GM12878 (cell line): ENCODE measurements around the gene CAMTA1.

Experiments
- HCFC1 ChIP-seq: fragments of 150-350 bp; IDR thresholded peaks from 2 replicates; pipeline ENCODE4 v1.6.1; 2014; ENCODE audit warnings: low read length
- POLR2A ChIP-seq: IDR thresholded peaks from 2 replicates; pipeline ENCODE4 v1.6.1; 2011; ENCODE audit warnings: low read depth, mild to moderate bottlenecking, low read length
- RAD21 ChIP-seq: IDR thresholded peaks from 2 replicates; pipeline ENCODE4 v1.6.1; 2011; ENCODE audit warnings: mild to moderate bottlenecking, low read depth, low read length, moderate library complexity; ENCODE audit not compliant: insufficient read depth
- SMC3 ChIP-seq: IDR thresholded peaks from 2 replicates; pipeline ENCODE4 v1.6.1; 2011; ENCODE audit warnings: low read length, improper control_type of control experiment, borderline replicate concordance
- ZNF274 ChIP-seq: IDR thresholded peaks from one replicate; pipeline ENCODE4 v1.8.0; 2011; ENCODE audit not compliant: insufficient read length, insufficient read depth
- TF ChIP-seq, protein P1 (sequence below): IDR thresholded peaks from 2 replicates; pipeline ENCODE4 v1.6.1; 2012; ENCODE audit warnings: low read depth, low read length, improper control_type of control experiment
- TF ChIP-seq, protein P2 (sequence below), 3 experiments: IDR thresholded peaks in 2 of 3; conservative IDR thresholded peaks in 1 of 3; 2 replicates each; pipeline ENCODE4 v1.5.1; 2011; ENCODE audit warnings: low read depth in 3 of 3, low read length in 3 of 3, mild to moderate bottlenecking in 3 of 3, control low read depth in 2 of 3, moderate library complexity in 2 of 3, inconsistent platforms in 1 of 3, mixed read lengths in 1 of 3; ENCODE audit not compliant: control insufficient read depth in 2 of 3, insufficient read depth in 1 of 3; ENCODE audit errors: extremely low read depth in 1 of 3
- TF ChIP-seq, protein P3 (sequence below): IDR thresholded peaks from 2 replicates; pipeline ENCODE4 v1.6.1; 2011; ENCODE audit warnings: low read depth, low read length, improper control_type of control experiment, borderline replicate concordance
- TF ChIP-seq, protein P4 (sequence below): IDR thresholded peaks from 2 replicates; pipeline ENCODE4 v1.6.1; 2012; ENCODE audit warnings: low read depth, low read length, improper control_type of control experiment
- TF ChIP-seq, protein P5 (sequence below): IDR thresholded peaks from 2 replicates; pipeline ENCODE4 v1.6.1; 2012; ENCODE audit warnings: improper control_type of control experiment, low read depth, low read length; ENCODE audit not compliant: insufficient replicate concordance

DNA sequence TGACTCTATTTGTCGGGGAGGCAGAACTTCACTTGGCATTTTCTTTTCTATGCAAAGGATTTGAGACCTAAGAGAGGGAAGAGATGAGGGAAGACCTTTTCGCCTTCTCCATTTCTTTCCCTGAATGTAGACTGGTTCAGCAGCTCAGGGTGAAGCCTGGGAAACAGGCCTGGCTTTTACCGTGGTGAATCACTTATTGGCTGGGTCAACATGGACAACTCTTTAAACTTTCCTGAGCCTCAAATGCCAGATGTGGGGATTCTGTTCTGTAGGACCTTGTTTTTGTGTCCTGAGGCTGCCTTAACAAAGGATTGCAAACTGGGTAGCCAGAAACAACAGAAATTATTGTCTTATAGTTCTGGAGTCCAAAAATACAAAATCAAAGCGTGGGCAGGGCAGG, 530.1 kb downstream of the CAMTA1 start:
- no peak for TF ChIP-seq SMC3
- TF ChIP-seq, protein P1, sequence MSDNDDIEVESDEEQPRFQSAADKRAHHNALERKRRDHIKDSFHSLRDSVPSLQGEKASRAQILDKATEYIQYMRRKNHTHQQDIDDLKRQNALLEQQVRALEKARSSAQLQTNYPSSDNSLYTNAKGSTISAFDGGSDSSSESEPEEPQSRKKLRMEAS = no peak
- TF ChIP-seq, protein P2, sequence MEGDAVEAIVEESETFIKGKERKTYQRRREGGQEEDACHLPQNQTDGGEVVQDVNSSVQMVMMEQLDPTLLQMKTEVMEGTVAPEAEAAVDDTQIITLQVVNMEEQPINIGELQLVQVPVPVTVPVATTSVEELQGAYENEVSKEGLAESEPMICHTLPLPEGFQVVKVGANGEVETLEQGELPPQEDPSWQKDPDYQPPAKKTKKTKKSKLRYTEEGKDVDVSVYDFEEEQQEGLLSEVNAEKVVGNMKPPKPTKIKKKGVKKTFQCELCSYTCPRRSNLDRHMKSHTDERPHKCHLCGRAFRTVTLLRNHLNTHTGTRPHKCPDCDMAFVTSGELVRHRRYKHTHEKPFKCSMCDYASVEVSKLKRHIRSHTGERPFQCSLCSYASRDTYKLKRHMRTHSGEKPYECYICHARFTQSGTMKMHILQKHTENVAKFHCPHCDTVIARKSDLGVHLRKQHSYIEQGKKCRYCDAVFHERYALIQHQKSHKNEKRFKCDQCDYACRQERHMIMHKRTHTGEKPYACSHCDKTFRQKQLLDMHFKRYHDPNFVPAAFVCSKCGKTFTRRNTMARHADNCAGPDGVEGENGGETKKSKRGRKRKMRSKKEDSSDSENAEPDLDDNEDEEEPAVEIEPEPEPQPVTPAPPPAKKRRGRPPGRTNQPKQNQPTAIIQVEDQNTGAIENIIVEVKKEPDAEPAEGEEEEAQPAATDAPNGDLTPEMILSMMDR (IDR thresholded peaks at IDR 0.05 in 2 of 3, conservative IDR thresholded peaks at IDR 0.05 in 1 of 3; ENCODE audit: control insufficient read depth in 2 of 3, extremely low read depth in 1 of 3, insufficient read depth in 1 of 3, low read depth in 3 of 3, low read length in 3 of 3) = no peak
- TF ChIP-seq ZNF274 = no peak
- TF ChIP-seq, protein P3, sequence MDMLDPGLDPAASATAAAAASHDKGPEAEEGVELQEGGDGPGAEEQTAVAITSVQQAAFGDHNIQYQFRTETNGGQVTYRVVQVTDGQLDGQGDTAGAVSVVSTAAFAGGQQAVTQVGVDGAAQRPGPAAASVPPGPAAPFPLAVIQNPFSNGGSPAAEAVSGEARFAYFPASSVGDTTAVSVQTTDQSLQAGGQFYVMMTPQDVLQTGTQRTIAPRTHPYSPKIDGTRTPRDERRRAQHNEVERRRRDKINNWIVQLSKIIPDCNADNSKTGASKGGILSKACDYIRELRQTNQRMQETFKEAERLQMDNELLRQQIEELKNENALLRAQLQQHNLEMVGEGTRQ = no peak
- TF ChIP-seq, protein P4, sequence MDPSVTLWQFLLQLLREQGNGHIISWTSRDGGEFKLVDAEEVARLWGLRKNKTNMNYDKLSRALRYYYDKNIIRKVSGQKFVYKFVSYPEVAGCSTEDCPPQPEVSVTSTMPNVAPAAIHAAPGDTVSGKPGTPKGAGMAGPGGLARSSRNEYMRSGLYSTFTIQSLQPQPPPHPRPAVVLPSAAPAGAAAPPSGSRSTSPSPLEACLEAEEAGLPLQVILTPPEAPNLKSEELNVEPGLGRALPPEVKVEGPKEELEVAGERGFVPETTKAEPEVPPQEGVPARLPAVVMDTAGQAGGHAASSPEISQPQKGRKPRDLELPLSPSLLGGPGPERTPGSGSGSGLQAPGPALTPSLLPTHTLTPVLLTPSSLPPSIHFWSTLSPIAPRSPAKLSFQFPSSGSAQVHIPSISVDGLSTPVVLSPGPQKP = no peak
- TF ChIP-seq RAD21 = no peak
- no peak for TF ChIP-seq HCFC1
- TF ChIP-seq POLR2A = no peak
- TF ChIP-seq, protein P5, sequence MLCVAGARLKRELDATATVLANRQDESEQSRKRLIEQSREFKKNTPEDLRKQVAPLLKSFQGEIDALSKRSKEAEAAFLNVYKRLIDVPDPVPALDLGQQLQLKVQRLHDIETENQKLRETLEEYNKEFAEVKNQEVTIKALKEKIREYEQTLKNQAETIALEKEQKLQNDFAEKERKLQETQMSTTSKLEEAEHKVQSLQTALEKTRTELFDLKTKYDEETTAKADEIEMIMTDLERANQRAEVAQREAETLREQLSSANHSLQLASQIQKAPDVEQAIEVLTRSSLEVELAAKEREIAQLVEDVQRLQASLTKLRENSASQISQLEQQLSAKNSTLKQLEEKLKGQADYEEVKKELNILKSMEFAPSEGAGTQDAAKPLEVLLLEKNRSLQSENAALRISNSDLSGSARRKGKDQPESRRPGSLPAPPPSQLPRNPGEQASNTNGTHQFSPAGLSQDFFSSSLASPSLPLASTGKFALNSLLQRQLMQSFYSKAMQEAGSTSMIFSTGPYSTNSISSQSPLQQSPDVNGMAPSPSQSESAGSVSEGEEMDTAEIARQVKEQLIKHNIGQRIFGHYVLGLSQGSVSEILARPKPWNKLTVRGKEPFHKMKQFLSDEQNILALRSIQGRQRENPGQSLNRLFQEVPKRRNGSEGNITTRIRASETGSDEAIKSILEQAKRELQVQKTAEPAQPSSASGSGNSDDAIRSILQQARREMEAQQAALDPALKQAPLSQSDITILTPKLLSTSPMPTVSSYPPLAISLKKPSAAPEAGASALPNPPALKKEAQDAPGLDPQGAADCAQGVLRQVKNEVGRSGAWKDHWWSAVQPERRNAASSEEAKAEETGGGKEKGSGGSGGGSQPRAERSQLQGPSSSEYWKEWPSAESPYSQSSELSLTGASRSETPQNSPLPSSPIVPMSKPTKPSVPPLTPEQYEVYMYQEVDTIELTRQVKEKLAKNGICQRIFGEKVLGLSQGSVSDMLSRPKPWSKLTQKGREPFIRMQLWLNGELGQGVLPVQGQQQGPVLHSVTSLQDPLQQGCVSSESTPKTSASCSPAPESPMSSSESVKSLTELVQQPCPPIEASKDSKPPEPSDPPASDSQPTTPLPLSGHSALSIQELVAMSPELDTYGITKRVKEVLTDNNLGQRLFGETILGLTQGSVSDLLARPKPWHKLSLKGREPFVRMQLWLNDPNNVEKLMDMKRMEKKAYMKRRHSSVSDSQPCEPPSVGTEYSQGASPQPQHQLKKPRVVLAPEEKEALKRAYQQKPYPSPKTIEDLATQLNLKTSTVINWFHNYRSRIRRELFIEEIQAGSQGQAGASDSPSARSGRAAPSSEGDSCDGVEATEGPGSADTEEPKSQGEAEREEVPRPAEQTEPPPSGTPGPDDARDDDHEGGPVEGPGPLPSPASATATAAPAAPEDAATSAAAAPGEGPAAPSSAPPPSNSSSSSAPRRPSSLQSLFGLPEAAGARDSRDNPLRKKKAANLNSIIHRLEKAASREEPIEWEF = no peak
